Myocyte (in vitro differentiated cells): ENCODE results near the gene PDGFRB. TPM values are rescaled to one million over a fixed set of nuclear protein-coding genes. Genes with fewer than 3 reads are reported as not detected.
A peak's percentile ranks its signal among the peaks of the same experiment; 100 is the strongest.

Source experiments
- DNase-seq: peaks from one replicate; pipeline ENCODE4 v3.0.0-alpha.2; 2012; ENCODE audit warnings: low read depth
- polyA plus RNA-seq: library from polyadenylated mRNA; unstranded; fragments of >200 nt; gene quantifications from one replicate; pipeline ENCODE4 v1.2.1, GENCODE V29; 2012; ENCODE audit warnings: missing spikeins
- total RNA-seq: library from RNA; depleted of rRNA; stranded (reverse); fragments of >200 nt; gene quantifications from 2 replicates; pipeline ENCODE4 v1.2.3, GENCODE V29; 2014

PDGFRB gene
- total RNA-seq, result 26.1 and 34.0 TPM in 2 replicates
- polyA plus RNA-seq, result 138 TPM

DNA sequence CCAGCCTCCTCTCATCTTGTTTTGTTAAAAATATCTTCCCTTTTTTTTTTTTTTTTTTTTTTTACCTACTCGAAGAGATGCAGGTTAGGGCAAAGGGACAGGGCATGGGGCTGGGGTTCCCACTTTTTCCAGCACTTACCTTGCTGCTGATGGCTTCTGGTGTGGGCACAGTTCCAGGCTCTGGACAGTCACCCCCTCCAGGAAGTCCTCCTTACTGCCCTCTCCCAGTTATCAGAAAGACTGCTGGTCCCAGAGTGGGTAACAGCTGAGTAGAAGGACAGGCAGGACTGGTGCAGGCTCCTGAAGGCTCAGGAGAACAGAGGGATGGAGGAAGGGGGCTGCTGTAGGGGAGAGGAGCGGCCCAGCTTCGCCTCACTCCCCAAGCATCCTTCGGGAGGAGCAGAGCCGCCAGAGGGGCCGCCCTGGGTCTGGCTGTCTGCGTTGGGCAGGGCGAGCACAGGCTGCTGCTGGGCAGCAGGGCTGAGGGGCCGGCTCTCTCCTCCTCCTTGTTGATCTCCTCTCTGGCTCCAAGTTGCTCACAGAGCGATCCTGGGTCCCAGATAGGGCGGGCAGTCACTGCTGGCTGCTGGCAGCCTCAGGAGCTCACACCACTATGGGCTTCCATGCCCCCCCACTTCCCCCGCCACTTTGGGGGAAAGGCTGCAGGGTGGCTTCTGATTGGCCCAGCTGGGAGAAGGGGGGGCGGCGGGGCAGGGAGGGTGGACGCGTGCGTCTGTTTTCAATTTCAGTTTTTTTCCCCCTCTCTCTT lies at the start of gene PDGFRB:
TSS of gene PDGFRB (minus strand) at position 588 of the 769 bp plus-strand sequence. CDS start 18,798 bp downstream, outside the sequence.
- peak; percentile 79 for DNase-seq

DNA sequence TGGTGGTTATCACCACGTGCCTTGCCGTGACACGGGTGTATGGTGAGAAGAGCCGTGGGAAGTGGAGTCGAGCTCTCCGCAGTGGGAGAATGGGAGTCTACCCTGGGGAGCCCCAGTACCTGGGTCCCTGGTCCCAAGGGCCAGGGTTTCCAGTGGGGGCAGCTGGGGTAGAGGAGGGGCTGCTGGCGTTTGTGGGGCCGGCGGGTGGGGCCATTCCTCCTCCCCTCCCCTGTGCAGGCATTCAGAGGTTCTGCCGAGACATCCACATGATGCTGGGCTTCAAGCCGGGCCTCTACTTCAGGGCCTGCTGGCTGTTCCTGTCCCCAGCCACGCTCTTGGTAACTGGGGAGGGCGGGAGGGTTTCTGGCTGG lies 48.9 kb upstream of the PDGFRB start:
- no peak for DNase-seq

DNA sequence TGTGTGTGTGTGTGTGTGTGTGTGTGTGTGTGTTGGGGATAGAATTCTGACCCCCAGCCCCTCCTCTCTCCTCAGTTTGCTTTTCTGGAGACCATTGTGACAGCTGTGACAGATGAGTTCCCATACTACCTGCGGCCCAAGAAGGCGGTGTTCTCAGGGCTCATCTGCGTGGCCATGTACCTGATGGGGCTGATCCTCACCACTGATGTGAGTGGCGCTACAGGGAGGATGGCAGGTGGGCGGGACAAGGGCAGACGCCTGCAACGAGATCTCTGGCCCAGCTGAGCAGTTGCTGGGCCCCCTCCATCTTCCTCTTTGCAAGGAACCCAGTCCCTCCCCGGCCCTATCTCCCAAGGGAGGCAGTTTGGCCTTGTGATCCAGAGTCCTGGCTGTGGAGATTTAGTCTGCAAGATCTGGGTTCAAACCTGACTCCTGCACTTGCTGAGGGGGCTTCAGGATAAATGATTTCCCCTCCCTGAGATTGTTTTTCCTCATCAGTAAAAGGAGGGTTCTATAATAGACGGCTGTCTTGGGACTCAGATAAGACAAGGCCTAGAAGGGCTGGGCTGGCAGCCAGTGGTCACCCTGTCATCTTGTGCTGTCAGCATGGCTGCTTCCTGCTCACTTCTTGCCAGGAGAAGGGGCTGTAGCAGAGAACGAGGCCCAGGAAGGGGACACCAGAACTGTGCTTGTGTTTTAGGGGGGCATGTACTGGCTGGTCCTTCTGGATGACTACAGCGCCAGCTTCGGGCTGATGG lies 48.4 kb upstream of the PDGFRB start:
- DNase-seq, result no peak

DNA sequence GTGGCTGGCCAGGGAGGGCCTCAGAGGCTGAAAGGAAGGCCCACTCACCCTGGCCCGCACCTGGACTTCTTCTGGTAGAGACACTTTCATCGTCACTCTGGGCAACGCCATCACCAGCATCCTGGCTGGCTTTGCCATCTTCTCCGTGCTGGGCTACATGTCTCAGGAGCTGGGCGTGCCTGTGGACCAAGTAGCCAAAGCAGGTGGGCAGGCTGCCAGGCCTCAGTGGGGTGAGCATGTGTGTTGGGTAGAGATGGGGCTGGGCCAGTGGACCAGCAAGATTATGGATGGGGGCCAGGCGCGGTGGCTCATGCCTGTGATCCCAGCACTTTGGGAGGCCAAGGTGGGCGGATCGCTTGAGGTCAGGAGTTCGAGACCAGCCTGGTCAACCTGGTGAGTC lies 46.9 kb upstream of the PDGFRB start:
- DNase-seq, result no peak

DNA sequence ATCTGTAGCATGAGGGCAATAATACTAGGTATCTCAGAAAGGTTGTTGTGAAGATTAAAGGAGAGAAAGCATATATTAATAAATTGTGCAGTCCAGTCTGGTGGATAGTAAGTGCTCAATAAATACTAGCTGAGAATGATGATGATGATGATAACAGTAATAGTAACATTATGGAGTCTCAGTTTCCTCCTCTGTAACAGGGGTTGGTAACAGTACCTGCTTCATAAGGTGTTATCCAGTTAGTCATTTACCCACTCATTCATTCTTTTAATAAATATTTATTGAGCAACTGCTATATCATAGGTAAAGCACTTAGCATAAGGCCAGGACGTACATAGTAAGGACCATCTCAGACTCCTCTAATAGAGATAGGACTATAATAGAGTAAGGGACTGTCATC lies 41.8 kb upstream of the PDGFRB start:
- no peak for DNase-seq

DNA sequence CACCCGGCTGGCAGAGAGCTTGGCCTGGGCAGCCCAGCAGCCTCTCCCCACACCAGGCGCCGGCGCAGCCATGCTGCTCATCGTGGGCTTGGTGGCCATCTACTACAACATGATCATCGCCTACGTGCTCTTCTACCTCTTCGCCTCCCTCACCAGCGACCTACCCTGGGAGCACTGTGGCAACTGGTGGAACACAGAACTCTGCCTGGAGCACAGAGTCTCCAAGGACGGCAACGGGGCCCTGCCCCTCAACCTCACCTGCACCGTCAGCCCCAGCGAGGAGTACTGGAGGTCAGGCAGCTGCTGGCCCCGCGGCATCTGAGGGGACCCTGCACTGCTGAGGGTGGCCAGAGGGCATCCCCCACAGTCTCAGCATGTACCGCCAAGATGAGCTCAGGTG lies 41.3 kb upstream of the PDGFRB start:
- no peak for DNase-seq

DNA sequence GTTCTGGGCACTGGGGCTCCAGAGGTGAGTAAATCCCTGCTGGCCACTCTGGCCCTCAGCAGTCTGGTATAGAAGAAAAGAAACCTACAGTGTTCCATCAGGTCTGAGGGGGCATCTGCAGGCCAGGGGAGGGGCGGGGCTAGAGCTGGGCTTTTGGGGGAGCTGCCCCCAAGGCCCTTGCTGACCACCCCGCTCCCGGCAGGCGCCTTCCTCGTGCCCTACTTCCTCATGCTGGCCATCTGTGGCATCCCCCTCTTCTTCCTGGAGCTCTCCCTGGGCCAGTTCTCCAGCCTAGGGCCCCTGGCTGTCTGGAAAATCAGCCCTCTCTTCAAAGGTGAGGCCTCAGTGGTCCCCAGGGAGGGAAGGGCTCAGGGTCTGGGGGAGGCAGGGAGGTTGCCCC lies 40.9 kb upstream of the PDGFRB start:
- DNase-seq, result no peak

DNA sequence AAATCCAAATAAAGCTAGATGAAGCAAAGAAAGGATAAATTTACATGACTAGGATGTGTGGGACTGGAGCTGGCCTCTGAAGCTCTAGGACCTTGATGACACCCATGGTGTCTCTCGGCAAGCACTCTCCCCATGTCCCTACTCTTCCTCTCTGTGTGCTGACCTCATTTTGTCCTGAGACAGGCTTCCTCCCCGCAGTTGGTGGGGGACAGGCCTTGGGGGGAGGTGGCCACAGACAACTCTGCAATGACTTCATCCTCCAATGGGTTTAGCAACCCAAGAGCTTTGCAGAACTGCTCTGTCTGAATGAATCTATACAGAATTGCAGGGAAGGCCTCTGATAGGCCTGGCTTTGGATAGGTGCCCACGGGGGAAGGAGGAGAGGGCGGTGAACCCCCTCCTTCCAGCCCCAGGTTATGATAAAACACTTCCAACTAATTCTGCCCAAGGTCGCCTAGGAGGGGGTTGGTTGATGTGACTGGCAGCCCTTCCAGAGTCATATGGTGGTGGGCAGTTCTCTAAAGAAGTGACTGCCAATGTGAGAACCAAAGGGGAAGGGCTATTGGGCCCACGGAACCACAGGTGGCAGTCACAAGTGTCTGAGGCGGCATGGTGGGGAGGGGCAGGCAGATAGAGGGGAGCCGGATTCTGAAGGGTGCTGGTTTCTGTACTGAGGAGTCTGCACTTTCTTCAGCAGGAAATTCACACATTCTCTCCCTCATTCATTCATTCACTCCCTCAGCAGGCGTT lies 40.3 kb upstream of the PDGFRB start:
- no peak for DNase-seq

DNA sequence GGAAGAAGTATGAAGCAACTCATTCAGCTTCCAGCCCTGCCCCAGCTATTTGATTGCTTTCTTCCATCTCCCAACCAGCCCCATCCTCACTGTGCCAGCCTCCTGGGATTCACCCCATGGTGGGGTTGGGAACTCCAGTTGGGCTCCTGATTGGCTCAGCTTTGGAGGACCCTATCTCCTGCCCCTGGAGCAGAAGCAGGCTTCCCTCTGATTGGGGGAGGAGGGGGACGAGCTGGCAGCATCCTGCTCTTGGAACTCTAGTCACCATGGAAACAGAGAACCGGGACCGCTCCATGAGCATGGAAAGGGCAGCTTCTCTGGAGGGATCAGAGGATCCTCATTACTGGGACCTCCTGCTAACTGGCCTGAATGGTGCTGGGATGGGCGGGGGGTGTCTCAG lies 36.8 kb upstream of the PDGFRB start:
- DNase-seq, result no peak

DNA sequence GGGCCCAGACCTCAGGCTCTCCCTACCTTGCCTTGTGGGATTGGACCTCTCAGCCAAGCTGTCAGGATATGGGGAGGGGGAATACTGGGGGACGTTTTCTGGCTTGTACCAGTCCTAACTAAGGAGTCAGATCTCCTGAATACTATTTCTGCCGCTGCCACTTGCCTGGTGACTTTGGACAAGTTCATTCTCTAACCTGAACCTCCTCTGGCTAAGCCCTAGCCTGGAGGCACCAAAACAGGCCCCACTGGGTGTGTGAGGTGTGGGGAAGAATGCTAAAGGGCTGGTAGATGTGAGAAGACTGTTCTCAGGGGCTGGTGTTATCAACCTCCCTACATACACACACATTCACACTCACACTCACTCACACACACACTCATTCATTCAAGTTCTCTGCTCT lies 35.3 kb upstream of the PDGFRB start:
- DNase-seq, result no peak

DNA sequence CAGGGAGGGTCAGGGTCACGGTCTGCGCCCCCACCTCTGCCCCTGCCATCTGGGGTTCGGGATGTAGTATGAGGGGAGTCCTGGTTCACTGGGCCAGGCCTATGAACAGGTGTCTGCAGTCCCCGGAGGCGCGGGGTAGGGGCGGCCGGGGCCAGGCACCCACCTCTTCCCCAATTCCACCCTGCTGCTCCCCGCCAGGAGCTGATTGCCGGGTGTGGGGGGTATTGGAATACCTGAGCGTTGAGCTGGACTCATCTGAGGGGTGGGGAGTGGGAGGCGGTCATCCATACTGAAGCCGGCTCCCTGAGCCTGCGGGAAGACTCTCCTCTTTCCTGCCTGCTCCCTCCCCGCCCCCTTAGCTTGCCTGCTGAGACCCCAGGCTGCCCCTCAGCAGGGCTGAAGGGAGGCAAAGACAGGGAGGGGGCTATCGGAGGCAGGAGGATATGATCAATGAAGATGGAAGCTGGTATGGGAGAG lies 34.9 kb upstream of the PDGFRB start:
- no peak for DNase-seq

DNA sequence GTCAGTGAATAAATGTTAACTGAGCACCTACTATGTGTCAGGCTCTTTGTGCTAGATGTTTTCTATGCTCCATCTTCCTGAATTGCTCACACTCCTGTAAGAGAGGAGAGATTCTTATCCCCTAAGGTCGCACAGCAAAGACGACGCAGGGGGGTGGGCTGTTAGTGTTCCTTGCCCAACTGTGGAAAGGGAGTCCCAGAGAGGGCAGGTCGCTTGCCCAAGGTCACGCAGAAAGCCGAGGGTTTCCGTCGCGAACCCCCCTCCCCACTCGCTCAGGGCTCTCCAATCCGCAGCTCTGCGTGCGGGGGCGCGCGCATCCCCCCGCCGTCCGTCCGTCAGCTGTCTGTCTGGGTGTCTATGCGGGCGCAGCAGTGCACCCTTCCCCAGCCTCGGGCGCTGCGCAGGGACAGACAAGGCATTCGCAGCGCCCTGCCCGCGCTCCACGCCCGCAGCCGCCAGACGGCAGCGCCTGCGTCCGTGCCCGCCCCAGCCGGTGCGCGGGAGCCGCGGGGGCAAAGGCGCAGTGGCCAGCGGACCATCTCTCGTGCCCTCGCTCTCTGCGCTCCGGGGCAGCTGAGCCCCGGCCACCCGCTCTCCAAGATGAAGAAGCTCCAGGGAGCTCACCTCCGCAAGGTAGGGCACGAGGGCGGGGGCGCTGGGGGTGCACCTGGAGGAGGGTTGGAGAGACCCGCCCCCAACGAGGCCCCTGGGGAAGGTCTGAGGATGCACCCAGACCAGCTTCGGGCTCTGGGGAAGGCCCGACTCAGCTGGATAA lies 34.3 kb upstream of the PDGFRB start, which contains the start of gene SLC6A7:
TSS of gene SLC6A7 (plus strand) at position 335 of the 775 bp plus-strand sequence. CDS start at position 601, 266 bp downstream.
- DNase-seq, result no peak

DNA sequence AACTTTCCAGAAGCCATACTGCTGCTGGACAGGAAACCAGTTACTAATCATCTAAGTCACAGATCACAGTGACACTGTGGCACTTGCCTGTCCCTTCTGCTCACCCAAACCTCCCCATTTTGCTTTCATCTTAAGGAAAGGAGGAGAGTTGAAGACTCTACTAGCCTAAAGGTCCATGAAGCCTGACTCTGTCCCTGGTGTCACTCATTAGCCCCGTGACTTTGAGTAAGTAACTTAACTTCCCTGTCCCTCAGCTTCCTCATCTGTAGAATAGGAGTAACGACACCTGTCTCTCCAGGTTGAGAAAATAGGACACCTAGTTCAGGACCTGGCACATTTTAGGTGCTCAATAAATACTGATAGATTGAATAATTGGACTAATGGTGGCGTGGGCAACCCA lies 33.7 kb upstream of the PDGFRB start:
- DNase-seq, result no peak

DNA sequence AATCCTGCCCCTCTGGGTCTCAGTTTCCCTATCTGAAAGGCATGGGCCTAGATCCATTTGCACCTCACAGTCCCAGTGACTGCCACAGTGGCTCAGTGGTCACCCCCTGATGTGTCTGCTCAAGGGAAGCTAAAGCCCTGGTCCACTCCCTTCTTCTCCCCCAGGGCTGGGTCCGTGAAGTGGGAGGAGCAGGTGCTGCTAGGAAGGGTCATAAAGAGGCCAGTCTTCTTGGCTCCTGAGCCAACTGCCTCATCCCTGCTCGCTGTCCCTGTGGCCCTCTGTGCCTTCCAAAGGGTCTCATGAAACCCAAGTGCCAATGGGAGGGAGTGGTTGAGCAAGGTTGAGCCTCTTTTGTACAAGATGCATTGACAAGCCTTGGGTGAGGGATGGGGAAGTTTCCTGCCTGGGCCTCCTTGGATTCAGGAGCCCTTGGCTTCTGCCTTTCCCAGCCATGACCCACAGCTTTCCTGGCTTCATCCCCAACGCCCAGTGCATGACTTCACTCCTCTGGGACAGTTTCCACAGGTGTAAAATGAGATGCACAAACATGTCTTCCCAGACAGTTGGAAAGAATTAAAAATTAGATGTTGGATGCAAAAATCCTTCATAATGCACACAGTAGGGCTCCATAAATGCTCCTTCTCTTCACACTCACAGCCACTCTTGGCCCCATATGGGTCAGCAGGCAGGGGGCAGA lies 32.6 kb upstream of the PDGFRB start:
- DNase-seq, result no peak

DNA sequence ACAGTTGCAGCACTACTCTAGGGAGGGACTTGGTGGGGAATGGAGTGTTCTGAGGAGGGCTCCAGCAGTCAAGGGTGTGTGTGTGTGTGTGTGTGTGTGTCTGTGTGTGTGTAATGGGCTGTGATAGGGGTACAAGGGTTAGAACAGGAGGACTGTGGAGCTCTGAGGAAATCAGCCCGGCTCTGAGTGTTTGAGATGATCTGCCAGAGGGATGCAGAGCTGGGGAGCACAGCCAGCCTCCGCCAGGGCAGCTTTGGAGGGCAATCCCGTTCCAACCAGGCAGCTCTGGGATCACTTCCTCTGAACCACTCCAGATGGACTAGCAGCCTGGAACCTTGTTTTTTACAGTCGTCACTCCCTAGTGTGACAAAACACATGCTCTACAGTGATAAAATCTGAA lies 31.3 kb upstream of the PDGFRB start:
- DNase-seq, result no peak

DNA sequence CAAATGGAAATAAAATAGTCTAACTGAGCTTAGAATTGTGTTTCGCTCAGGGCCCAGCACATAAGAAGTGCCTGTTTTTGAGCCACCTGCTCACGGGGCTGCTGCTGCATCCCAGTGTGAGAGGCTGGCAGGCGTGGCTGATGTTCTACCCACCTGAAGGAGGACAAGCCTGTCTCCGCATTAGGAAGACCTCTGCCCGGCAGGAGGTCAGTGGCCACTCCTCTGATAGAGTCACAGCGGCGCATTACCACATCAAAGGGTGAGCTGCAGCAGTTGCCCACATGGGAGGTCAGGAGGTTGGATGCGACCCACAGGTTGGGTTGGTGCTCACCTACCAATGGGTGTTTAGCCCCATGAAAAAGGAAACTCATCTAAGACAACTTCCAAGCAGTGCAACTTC lies 30.5 kb upstream of the PDGFRB start:
- DNase-seq, result no peak

DNA sequence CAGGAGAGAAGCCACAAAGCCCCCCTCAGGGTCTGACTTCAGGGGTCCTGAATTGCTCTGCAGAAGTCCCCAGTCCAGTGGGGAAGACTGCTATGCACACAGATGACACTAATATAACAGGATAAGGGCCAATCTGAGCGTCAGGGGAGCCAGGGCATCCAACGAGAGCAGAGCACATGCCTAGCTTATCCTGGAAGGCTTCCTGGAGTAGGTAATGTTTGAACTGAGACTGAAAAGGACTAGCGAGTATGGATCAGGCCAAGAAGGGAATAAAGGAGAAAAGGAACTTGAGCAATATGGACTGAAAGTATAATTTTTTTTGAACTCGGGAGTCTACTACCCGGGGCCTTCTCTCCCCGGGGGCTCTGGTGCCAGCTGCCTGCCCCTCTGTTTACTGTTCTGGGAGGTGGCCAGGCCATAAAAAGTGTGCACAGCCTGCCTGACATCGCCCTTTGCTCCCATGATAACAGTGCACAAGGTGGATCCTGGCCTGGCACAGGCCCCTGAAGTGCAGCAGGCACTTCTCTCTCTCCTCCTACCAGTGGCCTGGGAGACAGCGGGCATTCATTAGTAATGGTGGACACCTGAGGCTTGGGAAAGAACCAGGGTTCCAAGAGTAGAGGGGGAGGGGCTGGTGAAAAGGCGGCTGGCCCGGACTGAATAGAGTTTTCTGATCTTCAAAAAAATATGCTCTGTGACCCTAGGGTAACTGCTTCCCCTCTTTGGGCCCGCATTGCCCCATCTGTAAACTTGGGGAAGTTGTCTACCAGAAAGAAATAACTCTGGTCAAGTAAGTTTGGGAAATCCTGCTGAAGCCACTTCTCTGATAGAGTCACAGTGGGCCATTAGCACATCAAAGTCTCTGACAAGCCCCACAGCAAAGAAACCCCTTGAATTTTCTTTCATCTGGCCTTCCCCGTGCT lies 29.6 kb upstream of the PDGFRB start:
- DNase-seq, result no peak

DNA sequence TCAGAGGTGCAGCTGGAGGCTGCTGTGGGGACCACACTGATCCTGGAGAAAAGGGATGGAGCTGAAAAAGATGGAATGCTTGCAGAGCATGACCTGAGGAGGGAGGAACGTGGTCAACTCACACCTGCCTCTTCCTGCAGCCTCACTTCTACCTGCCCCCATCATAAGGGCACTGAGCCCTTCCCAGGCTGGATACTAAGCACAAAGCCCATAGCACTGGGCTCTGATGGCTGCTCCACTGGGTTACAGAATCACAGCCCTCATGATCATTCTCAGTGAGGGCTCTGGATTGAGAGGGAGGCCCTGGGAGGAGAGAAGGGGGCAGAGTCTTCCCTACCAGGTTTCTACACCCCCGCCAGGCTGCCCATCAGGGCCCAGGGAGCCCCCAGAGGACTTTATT lies 28.4 kb upstream of the PDGFRB start:
- no peak for DNase-seq

DNA sequence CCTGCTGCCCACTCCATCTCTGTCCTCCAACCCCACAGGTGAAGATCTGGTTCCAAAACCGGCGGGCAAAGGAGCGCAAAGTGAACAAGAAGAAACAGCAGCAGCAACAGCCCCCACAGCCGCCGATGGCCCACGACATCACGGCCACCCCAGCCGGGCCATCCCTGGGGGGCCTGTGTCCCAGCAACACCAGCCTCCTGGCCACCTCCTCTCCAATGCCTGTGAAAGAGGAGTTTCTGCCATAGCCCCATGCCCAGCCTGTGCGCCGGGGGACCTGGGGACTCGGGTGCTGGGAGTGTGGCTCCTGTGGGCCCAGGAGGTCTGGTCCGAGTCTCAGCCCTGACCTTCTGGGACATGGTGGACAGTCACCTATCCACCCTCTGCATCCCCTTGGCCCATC lies 27.8 kb upstream of the PDGFRB start:
- no peak for DNase-seq
